Bronchial epithelial cell (primary cell): ENCODE measurements around the gene FNBP1. TPM values are rescaled to one million over a fixed set of nuclear protein-coding genes. Genes with fewer than 3 reads are reported as not detected.

ENCODE experiments used
- DNase-seq: peaks from one replicate; pipeline ENCODE4 v3.0.0-alpha.2; 2010; ENCODE audit warnings: low read depth
- FAIRE-seq: peaks from 2 replicates; lab custom pipeline; 2011; peaks lifted over from hg19 to GRCh38; lab: Jason Lieb, UNC
- H3K27me3 ChIP-seq: 2 replicates; pipeline ENCODE4 v1.5.1; 2011; ENCODE audit warnings: low read length; ENCODE audit not compliant: control insufficient read depth, insufficient read depth
- H3K36me3 ChIP-seq: 2 replicates; pipeline ENCODE4 v1.5.1; 2011; ENCODE audit warnings: low read length; ENCODE audit not compliant: control insufficient read depth, insufficient read depth
- H3K4me3 ChIP-seq: 2 replicates; pipeline ENCODE4 v1.5.1; 2011; ENCODE audit warnings: mild to moderate bottlenecking, low read depth, low read length, control low read depth
- CTCF ChIP-seq: IDR thresholded peaks from 2 replicates; pipeline ENCODE4 v1.5.1; 2011; ENCODE audit warnings: mild to moderate bottlenecking, moderate library complexity, low read length, control low read depth, inconsistent platforms; ENCODE audit not compliant: insufficient read depth, severe bottlenecking
- total RNA-seq: library from RNA; depleted of rRNA; stranded (reverse); fragments of >200 nt; gene quantifications from 2 replicates; pipeline ENCODE4 v1.2.1, GENCODE V29; 2014

FNBP1 gene
- total RNA-seq, 1 donor from 2014 or later, result 13.4 TPM

DNA sequence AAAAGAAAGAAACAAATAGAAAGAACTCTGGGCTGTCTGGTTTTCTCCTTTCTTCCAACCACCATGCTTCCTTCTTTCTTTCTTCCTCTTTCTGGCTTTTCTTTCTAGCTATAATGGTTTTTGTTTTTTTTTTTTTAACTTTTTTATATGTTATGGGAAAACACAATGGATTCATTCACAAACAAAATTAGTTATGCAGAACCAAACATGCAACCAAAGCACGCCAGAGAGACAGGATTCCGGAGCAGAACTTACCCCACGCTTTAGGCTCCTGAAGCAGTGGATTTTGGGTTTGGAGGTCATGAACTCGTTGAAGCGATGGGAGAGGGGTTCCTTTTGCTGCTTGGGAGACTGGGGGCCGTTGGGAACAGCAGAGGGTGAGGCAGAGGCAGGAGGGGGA, 119.4 kb downstream of the FNBP1 start:
- no peak for TF ChIP-seq CTCF
- Histone ChIP-seq H3K27me3 (no peaks in the 10 kb centered on the region), H3K4me3 (no peak overlapping the region), H3K36me3 (peaks cover 2% of the 10 kb centered on the region)
- DNase-seq (no peak), FAIRE-seq (no peak)

DNA sequence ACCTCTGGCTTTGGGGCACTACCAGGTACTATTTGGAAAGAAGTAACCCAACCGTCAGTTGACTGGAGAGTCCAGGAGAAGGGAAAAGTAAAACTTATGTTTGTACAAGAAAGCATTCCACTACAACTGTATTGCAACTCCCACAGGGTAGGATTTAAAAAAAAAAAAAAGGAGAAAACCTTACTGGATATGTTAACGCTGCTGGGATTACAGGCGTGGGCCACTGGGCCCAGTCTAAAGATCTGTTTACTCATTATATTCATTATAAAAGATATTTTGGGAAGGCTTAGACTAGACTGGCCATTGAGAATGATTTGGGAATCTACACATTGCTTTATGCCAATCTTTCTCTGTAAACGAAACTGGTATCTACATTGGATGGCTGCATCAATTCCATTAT, 121.1 kb downstream of the FNBP1 start:
- FAIRE-seq, result no peak
- no peak for DNase-seq
- peaks cover 2% of the 10 kb centered on the region for H3K36me3 ChIP-seq
- no peak overlapping the region for H3K4me3 ChIP-seq
- no peaks in the 10 kb centered on the region for H3K27me3 ChIP-seq
- no peak for TF ChIP-seq CTCF

DNA sequence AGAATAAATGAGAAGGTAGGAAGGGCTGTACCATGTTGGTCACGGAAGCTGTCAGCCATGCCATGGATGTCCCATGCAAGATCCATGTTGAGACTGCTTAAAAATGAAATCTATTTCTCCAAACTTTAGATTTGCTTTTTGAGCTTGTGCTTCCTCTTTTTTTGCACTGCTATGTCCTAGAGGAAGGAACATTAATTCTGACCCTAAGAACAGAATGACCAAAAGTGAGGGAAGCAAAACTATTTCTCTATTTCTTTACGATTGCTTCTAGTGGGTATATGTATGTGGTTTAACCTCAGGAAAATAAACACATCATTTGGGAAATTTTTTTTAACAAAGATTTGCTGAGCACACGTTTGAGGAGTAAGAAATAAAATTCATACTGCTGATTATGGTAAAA, 123.1 kb downstream of the FNBP1 start:
- FAIRE-seq (no peak), DNase-seq (no peak)
- H3K27me3 ChIP-seq, result no peaks in the 10 kb centered on the region
- H3K36me3 ChIP-seq, result peaks cover 2% of the 10 kb centered on the region
- TF ChIP-seq CTCF, result no peak
- no peak overlapping the region for H3K4me3 ChIP-seq

DNA sequence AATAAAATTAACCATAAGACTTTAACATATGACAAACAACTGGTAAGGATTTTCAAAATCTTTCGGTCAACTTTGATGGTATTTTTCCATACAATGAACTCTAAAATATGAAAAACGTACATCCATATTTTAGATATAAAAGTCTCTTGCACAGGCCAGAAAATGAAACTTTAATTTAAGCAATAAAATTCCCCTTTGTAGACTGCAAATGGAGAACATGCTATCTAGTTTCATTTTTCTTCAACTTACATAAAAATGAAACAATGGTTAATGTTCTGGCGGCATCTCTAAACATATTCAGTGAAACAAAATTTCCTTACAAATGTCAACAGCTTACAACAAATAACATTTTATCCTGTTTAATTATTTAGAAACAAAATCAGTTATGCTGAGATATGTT, 123.7 kb downstream of the FNBP1 start:
- DNase-seq (no peak), FAIRE-seq (no peak)
- H3K27me3 ChIP-seq, result no peaks in the 10 kb centered on the region
- TF ChIP-seq CTCF, result no peak
- H3K36me3 ChIP-seq, result no peaks in the 10 kb centered on the region
- no peak overlapping the region for H3K4me3 ChIP-seq

- TF ChIP-seq CTCF, result no peak
- no peak for FAIRE-seq
- H3K36me3 ChIP-seq, result no peaks in the 10 kb centered on the region
These were observed 124.6 kb downstream of the FNBP1 start for GRCh38 chr9:129918296-129918950.

DNA sequence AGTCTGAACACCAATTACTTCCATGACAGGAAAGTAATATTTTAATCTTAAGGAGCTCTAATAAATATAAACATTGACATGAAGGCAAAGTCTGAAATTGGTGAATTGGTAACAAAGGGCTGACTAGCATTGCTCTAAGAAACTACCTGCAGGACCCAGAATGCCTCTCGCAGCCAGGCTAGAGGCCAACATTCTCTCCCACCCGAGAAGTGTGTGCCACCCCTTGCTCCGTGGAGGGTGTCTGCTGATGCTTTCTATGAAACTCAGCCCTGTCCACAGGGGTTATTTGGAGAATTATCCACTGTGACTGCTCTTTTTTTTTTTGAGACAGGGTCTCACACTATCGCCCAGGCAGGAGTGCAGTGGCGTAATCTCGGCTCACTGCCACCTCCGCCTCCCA, 126.3 kb downstream of the FNBP1 start:
- H3K27me3 ChIP-seq, result no peaks in the 10 kb centered on the region
- no peak for DNase-seq
- H3K36me3 ChIP-seq, result no peaks in the 10 kb centered on the region
- H3K4me3 ChIP-seq, result no peak overlapping the region
- FAIRE-seq, result no peak
- no peak for TF ChIP-seq CTCF

More at GRCh38 chr9:129918296-129918950, 124.6 kb downstream of the FNBP1 start:
- DNase-seq, result no peak
- H3K27me3 ChIP-seq, result no peaks in the 10 kb centered on the region
- H3K4me3 ChIP-seq, result no peak overlapping the region
